Transverse colon (tissue), 4 donors: Measurements from ENCODE around the gene SCLY.

Source experiments
- CTCF ChIP-seq, 5 experiments: fragments of 200-600 bp in 3 of 5; fragments of 450-650 bp in 2 of 5; sonication (generic) in 3 of 5; IDR thresholded peaks; 1 replicate in 2 of 5; 2 replicates in 3 of 5; pipeline ENCODE4 v1.5.1; 2016 to 2017; ENCODE audit warnings: antibody characterized with exemption in 5 of 5, inconsistent platforms in 3 of 5, mild to moderate bottlenecking in 2 of 5, moderate library complexity in 1 of 5
- EP300 ChIP-seq: sonication (generic); formaldehyde crosslinking; IDR thresholded peaks from one replicate; pipeline ENCODE4 v1.6.1; 2017; ENCODE audit warnings: antibody characterized with exemption, low read depth
- POLR2A ChIP-seq: fragments of 450-650 bp; IDR thresholded peaks from one replicate; pipeline ENCODE4 v1.6.1; 2016; ENCODE audit warnings: antibody characterized with exemption, mild to moderate bottlenecking, moderate library complexity
- POLR2AphosphoS5 ChIP-seq, 3 donors: sonication (generic); formaldehyde crosslinking; IDR thresholded peaks; one replicate each; pipeline ENCODE4 v1.6.1; 2016; ENCODE audit warnings: antibody characterized with exemption in 3 of 3

GRCh38 chr2:238067939-238068338 lies 7.1 kb downstream of the SCLY start:
- TF ChIP-seq POLR2A (no peak), CTCF (IDR thresholded peaks at IDR 0.05) (no peak), POLR2AphosphoS5 (IDR thresholded peaks at IDR 0.05) (no peak), EP300 (no peak)
